Vagina (tissue), 2 donors: ENCODE results near the gene MYRIP.

Experiments
- POLR2A ChIP-seq, 2 donors: fragments of 450-650 bp; IDR thresholded peaks; one replicate each; pipeline ENCODE4 v1.6.1; 2017; ENCODE audit warnings: antibody characterized with exemption in 2 of 2, mild to moderate bottlenecking in 2 of 2, moderate library complexity in 2 of 2
- POLR2AphosphoS5 ChIP-seq, 2 donors: sonication (generic); formaldehyde crosslinking; IDR thresholded peaks; one replicate each; pipeline ENCODE4 v1.9.0; 2017; ENCODE audit warnings: antibody characterized with exemption in 2 of 2, mild to moderate bottlenecking in 2 of 2, low read depth in 1 of 2; ENCODE audit not compliant: insufficient read depth in 1 of 2
- TF ChIP-seq, protein P1 (sequence below), 3 experiments: fragments of 450-650 bp in 2 of 3; fragments of 200-600 bp in 1 of 3; sonication (generic) in 1 of 3; IDR thresholded peaks; one replicate each; pipeline ENCODE4 v1.5.1; 2017 to 2019; ENCODE audit warnings: antibody characterized with exemption in 3 of 3, mild to moderate bottlenecking in 2 of 3, moderate library complexity in 2 of 3

DNA sequence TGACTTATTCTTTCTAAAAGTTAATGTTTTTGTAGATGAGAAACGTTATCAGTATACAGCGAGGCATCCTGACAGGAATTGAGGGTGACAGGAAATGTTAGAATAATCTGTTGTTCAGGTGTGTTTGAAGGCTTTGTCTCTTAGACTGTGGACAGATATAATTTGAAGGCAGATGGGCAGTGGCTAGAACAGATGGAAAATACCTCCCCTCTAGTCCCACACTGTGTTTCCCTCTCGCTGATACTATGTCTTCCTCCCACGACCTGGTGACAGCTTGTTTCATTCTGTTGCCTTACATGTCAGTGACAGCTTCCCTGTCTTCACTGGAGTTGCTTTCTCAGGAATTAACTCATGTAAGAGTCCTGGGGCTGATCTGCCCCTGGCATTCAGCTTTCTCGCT lies 125.3 kb downstream of the MYRIP start:
- TF ChIP-seq, protein P1, sequence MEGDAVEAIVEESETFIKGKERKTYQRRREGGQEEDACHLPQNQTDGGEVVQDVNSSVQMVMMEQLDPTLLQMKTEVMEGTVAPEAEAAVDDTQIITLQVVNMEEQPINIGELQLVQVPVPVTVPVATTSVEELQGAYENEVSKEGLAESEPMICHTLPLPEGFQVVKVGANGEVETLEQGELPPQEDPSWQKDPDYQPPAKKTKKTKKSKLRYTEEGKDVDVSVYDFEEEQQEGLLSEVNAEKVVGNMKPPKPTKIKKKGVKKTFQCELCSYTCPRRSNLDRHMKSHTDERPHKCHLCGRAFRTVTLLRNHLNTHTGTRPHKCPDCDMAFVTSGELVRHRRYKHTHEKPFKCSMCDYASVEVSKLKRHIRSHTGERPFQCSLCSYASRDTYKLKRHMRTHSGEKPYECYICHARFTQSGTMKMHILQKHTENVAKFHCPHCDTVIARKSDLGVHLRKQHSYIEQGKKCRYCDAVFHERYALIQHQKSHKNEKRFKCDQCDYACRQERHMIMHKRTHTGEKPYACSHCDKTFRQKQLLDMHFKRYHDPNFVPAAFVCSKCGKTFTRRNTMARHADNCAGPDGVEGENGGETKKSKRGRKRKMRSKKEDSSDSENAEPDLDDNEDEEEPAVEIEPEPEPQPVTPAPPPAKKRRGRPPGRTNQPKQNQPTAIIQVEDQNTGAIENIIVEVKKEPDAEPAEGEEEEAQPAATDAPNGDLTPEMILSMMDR (IDR thresholded peaks at IDR 0.05) = no peak
- TF ChIP-seq POLR2A (IDR thresholded peaks at IDR 0.05) (no peak), POLR2AphosphoS5 (IDR thresholded peaks at IDR 0.05; ENCODE audit: insufficient read depth in 1 of 2, low read depth in 1 of 2) (no peak)
